Measurements from ENCODE around the gene LRP1B. TPM values are rescaled to one million over a fixed set of nuclear protein-coding genes. Genes with fewer than 3 reads are reported as not detected.

The LRP1B gene
- polyA plus RNA-seq, 1 of the 3 experiments (the other 2 are of a cell fraction), result 0.28 TPM

DNA sequence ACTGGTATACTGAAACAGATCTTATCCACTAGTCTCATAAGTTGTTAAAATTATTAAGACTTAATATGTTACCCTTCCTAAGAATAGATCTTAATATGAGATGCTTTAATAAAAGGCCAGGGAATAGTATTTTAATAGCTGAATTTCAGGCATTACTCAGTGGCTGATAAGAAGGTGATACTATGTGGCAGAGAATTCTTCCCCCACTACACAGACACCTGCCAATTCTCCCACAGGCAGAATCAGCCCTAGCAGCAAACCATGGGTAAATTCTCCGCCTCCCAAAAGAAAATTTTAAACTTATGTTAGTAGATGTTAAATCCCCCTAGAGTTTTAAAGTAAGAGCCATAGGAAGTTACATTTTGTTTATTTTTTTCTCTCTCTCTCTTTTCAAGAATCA is 888.8 kb downstream of the LRP1B start:
- Histone ChIP-seq H3K27ac (ENCODE audit: low read depth in 2 of 2, low read length in 1 of 2) (no peak overlapping the region), H3K9ac (no peak overlapping the region), H3K27me3 (ENCODE audit: insufficient read depth) (no peaks in the 10 kb centered on the region), H3K9me3 (no peaks in the 10 kb centered on the region), H3K9me2 (no peaks in the 10 kb centered on the region), H2AFZ (ENCODE audit: low read depth) (no peak overlapping the region), H4K20me1 (ENCODE audit: insufficient read depth) (no peaks in the 10 kb centered on the region), H3K4me1 (ENCODE audit: control insufficient read depth in 1 of 2, insufficient read depth in 2 of 2, low read depth in 1 of 2, low read length in 1 of 2) (no peaks in the 10 kb centered on the region), H3K36me3 (replicated peaks in 1 of 2; ENCODE audit: control insufficient read depth in 1 of 2, insufficient read depth in 2 of 2, low read length in 1 of 2) (no peaks in the 10 kb centered on the region), H3F3A (replicated peaks; ENCODE audit: insufficient read depth) (no peaks in the 10 kb centered on the region), H3K79me2 (ENCODE audit: insufficient read depth) (no peaks in the 10 kb centered on the region), H3K4me2 (no peak overlapping the region), H3K4me3 (ENCODE audit: low read depth in 2 of 2, low read length in 1 of 2) (no peak overlapping the region)
- TF ChIP-seq, protein P1, sequence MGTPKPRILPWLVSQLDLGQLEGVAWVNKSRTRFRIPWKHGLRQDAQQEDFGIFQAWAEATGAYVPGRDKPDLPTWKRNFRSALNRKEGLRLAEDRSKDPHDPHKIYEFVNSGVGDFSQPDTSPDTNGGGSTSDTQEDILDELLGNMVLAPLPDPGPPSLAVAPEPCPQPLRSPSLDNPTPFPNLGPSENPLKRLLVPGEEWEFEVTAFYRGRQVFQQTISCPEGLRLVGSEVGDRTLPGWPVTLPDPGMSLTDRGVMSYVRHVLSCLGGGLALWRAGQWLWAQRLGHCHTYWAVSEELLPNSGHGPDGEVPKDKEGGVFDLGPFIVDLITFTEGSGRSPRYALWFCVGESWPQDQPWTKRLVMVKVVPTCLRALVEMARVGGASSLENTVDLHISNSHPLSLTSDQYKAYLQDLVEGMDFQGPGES (IDR thresholded peaks at IDR 0.05; ENCODE audit: low read depth, low read length), result no peak
- TF ChIP-seq CTCF (IDR thresholded peaks at IDR 0.05) (no peak), GABPA (IDR thresholded peaks at IDR 0.05; ENCODE audit: low read depth) (no peak), EZH2phosphoT487 (IDR thresholded peaks at IDR 0.05; ENCODE audit: borderline replicate concordance, low read depth) (no peak), MEF2A (IDR thresholded peaks at IDR 0.05; ENCODE audit: borderline replicate concordance, low read depth) (no peak), POLR2AphosphoS5 (IDR thresholded peaks at IDR 0.05; ENCODE audit: low read depth, low read length) (no peak), TEAD4 (IDR thresholded peaks at IDR 0.05; ENCODE audit: borderline replicate concordance, insufficient read depth) (no peak), GATA2 (CRISPR knock-in tag; IDR thresholded peaks at IDR 0.05) (no peak), TAF1 (IDR thresholded peaks at IDR 0.05; ENCODE audit: borderline replicate concordance, low read depth, low read length) (no peak), PBX3 (IDR thresholded peaks at IDR 0.05) (no peak), USF2 (IDR thresholded peaks at IDR 0.05; ENCODE audit: borderline replicate concordance, low read depth, low read length) (no peak)
- ChIA-PET POLR2A (no interaction called here), CTCF (no interaction called here)
- DNase-seq, result no peak
- WGBS (ENCODE audit: low lambda C conversion rate), result 100% methylated on average over 1 of the region's 1 CpG

DNA sequence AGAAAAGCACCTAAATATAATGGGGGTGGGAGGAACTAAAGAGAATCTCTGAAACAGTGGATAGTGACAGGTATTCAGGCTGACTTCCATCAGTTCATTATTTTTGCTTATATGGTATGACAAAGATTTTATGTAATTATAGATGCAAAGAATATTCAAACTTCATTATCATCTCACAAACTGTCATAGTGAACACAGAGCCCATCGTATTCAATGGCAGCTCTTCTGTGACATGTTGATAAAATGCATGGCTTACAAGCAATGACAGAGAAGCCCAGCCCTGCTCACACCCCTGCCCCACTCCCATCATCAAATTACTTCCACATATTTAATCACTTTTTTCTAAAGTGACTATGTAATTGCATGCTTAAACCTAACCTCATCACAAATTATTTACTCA is 904.3 kb downstream of the LRP1B start:
- H3K4me2 ChIP-seq, result no peak overlapping the region
- no peaks in the 10 kb centered on the region for H3K36me3 ChIP-seq (replicated peaks in 1 of 2; ENCODE audit: control insufficient read depth in 1 of 2, insufficient read depth in 2 of 2, low read length in 1 of 2)
- DNase-seq, result no peak
- TF ChIP-seq GATA2 (CRISPR knock-in tag; IDR thresholded peaks at IDR 0.05) (no peak), JUND (IDR thresholded peaks at IDR 0.05) (no peak), TCF12 (IDR thresholded peaks at IDR 0.05) (no peak), MEF2A (IDR thresholded peaks at IDR 0.05; ENCODE audit: borderline replicate concordance, low read depth) (no peak), EZH2phosphoT487 (IDR thresholded peaks at IDR 0.05; ENCODE audit: borderline replicate concordance, low read depth) (no peak)
- H3F3A ChIP-seq (replicated peaks; ENCODE audit: insufficient read depth), result no peaks in the 10 kb centered on the region
- no peak overlapping the region for H2AFZ ChIP-seq (ENCODE audit: low read depth)
- H4K20me1 ChIP-seq (ENCODE audit: insufficient read depth), result no peaks in the 10 kb centered on the region
- no peak overlapping the region for H3K4me3 ChIP-seq (ENCODE audit: low read depth in 2 of 2, low read length in 1 of 2)
- ChIA-PET CTCF (no interaction called here), POLR2A (no interaction called here)
- no peak overlapping the region for H3K9ac ChIP-seq
- no peaks in the 10 kb centered on the region for H3K79me2 ChIP-seq (ENCODE audit: insufficient read depth)
- no peaks in the 10 kb centered on the region for H3K9me2 ChIP-seq
- H3K27ac ChIP-seq (ENCODE audit: low read depth in 2 of 2, low read length in 1 of 2), result no peak overlapping the region
- no peaks in the 10 kb centered on the region for H3K9me3 ChIP-seq
- 63% methylated on average over 1 of the region's 1 CpG for WGBS (ENCODE audit: low lambda C conversion rate)
- H3K4me1 ChIP-seq (ENCODE audit: control insufficient read depth in 1 of 2, insufficient read depth in 2 of 2, low read depth in 1 of 2, low read length in 1 of 2), result no peaks in the 10 kb centered on the region
- H3K27me3 ChIP-seq (ENCODE audit: insufficient read depth), result no peaks in the 10 kb centered on the region
